Measurements from ENCODE around the gene KIF3A.

KIF3A gene

GRCh38 chr5:132736853-132737833 is at the start of gene KIF3A:
KIF3A (minus strand) TSS chr5:132737546; CDS start chr5:132737419, 127 bp downstream.
- DNase-seq (ENCODE audit: low read depth, low spot score) = peak; percentile 97

GRCh38 chr5:132787076-132787475 is 49.7 kb upstream of the KIF3A start:
- no peak for DNase-seq (ENCODE audit: low read depth, low spot score)

- no peak for DNase-seq (ENCODE audit: low read depth, low spot score)
Observed at GRCh38 chr5:132785864-132786263, 48.5 kb upstream of the KIF3A start.

GRCh38 chr5:132785365-132785764 is 48.0 kb upstream of the KIF3A start:
- DNase-seq (ENCODE audit: low read depth, low spot score) = no peak

GRCh38 chr5:132782101-132782500 is 44.8 kb upstream of the KIF3A start:
- no peak for DNase-seq (ENCODE audit: low read depth, low spot score)

GRCh38 chr5:132781029-132781428 is 43.7 kb upstream of the KIF3A start:
- DNase-seq (ENCODE audit: low read depth, low spot score) = no peak

- DNase-seq (ENCODE audit: low read depth, low spot score) = no peak
Observed at GRCh38 chr5:132780577-132780976, 43.2 kb upstream of the KIF3A start.

GRCh38 chr5:132779961-132780360 is 42.6 kb upstream of the KIF3A start:
- no peak for DNase-seq (ENCODE audit: low read depth, low spot score)

- DNase-seq (ENCODE audit: low read depth, low spot score) = no peak
Observed at GRCh38 chr5:132778856-132779255, 41.5 kb upstream of the KIF3A start.

GRCh38 chr5:132778129-132778528 is 40.8 kb upstream of the KIF3A start:
- no peak for DNase-seq (ENCODE audit: low read depth, low spot score)

- no peak for DNase-seq (ENCODE audit: low read depth, low spot score)
Observed at GRCh38 chr5:132777209-132778069, 40.1 kb upstream of the KIF3A start, which contains the start of gene SEPTIN8. SEPTIN8 (minus strand) TSS chr5:132777239; CDS start chr5:132777137, 102 bp downstream.

GRCh38 chr5:132776938-132777208 is 39.5 kb upstream of the KIF3A start:
- DNase-seq (ENCODE audit: low read depth, low spot score) = no peak

GRCh38 chr5:132776131-132776937 is 39.0 kb upstream of the KIF3A start:
- no peak for DNase-seq (ENCODE audit: low read depth, low spot score)

GRCh38 chr5:132775476-132775961 is 38.2 kb upstream of the KIF3A start:
- DNase-seq (ENCODE audit: low read depth, low spot score) = no peak

GRCh38 chr5:132774896-132775295 is 37.5 kb upstream of the KIF3A start:
- DNase-seq (ENCODE audit: low read depth, low spot score) = no peak

- no peak for DNase-seq (ENCODE audit: low read depth, low spot score)
Observed at GRCh38 chr5:132774406-132774805, 37.1 kb upstream of the KIF3A start.

GRCh38 chr5:132773601-132774355 is 36.4 kb upstream of the KIF3A start:
- no peak for DNase-seq (ENCODE audit: low read depth, low spot score)

- DNase-seq (ENCODE audit: low read depth, low spot score) = no peak
Observed at GRCh38 chr5:132773114-132773513, 35.8 kb upstream of the KIF3A start.

- DNase-seq (ENCODE audit: low read depth, low spot score) = no peak
Observed at GRCh38 chr5:132772291-132773070, 35.1 kb upstream of the KIF3A start.

GRCh38 chr5:132771503-132771998 is 34.2 kb upstream of the KIF3A start:
- no peak for DNase-seq (ENCODE audit: low read depth, low spot score)
